Adrenal gland (tissue), 5 donors: ENCODE data around the gene PI16.

ENCODE experiments used
- POLR2A ChIP-seq, 2 donors: fragments of 450-650 bp; IDR thresholded peaks; one replicate each; pipeline ENCODE4 v1.6.1; 2017; ENCODE audit warnings: antibody characterized with exemption in 2 of 2, mild to moderate bottlenecking in 2 of 2, moderate library complexity in 1 of 2
- TF ChIP-seq, protein P1 (sequence below), 6 experiments: fragments of 450-650 bp in 4 of 6; fragments of 200-600 bp in 2 of 6; sonication (generic) in 1 of 6; IDR thresholded peaks; 1 replicate in 5 of 6; 2 replicates in 1 of 6; pipeline versions ENCODE4 v1.5.1 to v1.8.0; 2016 to 2021; ENCODE audit warnings: antibody characterized with exemption in 6 of 6, mild to moderate bottlenecking in 2 of 6, moderate library complexity in 1 of 6
- donor health status: DM: no; HTN: no; CAD: no.

- TF ChIP-seq, protein P1, sequence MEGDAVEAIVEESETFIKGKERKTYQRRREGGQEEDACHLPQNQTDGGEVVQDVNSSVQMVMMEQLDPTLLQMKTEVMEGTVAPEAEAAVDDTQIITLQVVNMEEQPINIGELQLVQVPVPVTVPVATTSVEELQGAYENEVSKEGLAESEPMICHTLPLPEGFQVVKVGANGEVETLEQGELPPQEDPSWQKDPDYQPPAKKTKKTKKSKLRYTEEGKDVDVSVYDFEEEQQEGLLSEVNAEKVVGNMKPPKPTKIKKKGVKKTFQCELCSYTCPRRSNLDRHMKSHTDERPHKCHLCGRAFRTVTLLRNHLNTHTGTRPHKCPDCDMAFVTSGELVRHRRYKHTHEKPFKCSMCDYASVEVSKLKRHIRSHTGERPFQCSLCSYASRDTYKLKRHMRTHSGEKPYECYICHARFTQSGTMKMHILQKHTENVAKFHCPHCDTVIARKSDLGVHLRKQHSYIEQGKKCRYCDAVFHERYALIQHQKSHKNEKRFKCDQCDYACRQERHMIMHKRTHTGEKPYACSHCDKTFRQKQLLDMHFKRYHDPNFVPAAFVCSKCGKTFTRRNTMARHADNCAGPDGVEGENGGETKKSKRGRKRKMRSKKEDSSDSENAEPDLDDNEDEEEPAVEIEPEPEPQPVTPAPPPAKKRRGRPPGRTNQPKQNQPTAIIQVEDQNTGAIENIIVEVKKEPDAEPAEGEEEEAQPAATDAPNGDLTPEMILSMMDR (IDR thresholded peaks at IDR 0.05), result no peak
- TF ChIP-seq POLR2A (IDR thresholded peaks at IDR 0.05), result no peak
Measured at GRCh38 chr6:36929607-36930006, 24.9 kb upstream of the PI16 start.
